ENCODE results near the gene HMCN1.

- TF ChIP-seq CTCF (IDR thresholded peaks at IDR 0.05) (peak in 10 of 12 donors; percentile 9 to 56 (median 30)), POLR2A (IDR thresholded peaks at IDR 0.05) (no peak)
These were observed 421.4 kb downstream of the HMCN1 start for GRCh38 chr1:186155594-186155993.

Data from heart left ventricle (tissue), 13 donors.